Lung (tissue), 12 donors: Measurements from ENCODE around the gene PALLD. TPM values are rescaled to one million over a fixed set of nuclear protein-coding genes. Genes with fewer than 3 reads are reported as not detected.

Experiments
- ATAC-seq: fragments of 200-7000 bp; cut with Tn5 transposase; one replicate; pipeline ENCODE4 v1.9.1; 2020; ENCODE audit warnings: moderate number of reproducible peaks; ENCODE audit not compliant: insufficient read depth, low FRiP score
- DNase-seq, 3 donors: peaks; one replicate each; pipeline ENCODE4 v3.0.0-alpha.2; 2013 to 2017
- H3K27ac ChIP-seq, 2 donors: one replicate each; pipeline ENCODE4 v1.5.1; 2013; ENCODE audit warnings: mild to moderate bottlenecking in 2 of 2, moderate library complexity in 2 of 2, control low read depth in 1 of 2, inconsistent platforms in 1 of 2, low read depth in 1 of 2, low read length in 1 of 2
- H3K27me3 ChIP-seq, 3 donors: one replicate each; pipeline ENCODE4 v1.5.1; 2013; ENCODE audit warnings: low read length in 2 of 3; ENCODE audit not compliant: control insufficient read depth in 3 of 3, insufficient read depth in 3 of 3
- H3K36me3 ChIP-seq, 4 donors: one replicate each; pipeline ENCODE4 v1.5.1; 2013; ENCODE audit warnings: low read length in 4 of 4, mild to moderate bottlenecking in 1 of 4, moderate library complexity in 1 of 4; ENCODE audit not compliant: control insufficient read depth in 4 of 4, insufficient read depth in 4 of 4
- H3K4me1 ChIP-seq, 5 donors: one replicate each; pipeline ENCODE4 v1.5.1; 2013; ENCODE audit warnings: low read length in 5 of 5, mild to moderate bottlenecking in 2 of 5, moderate library complexity in 1 of 5; ENCODE audit not compliant: control insufficient read depth in 5 of 5, insufficient read depth in 5 of 5
- H3K4me3 ChIP-seq: one replicate; pipeline ENCODE4 v1.5.1; 2013; ENCODE audit warnings: mild to moderate bottlenecking, control low read depth, moderate library complexity
- H3K9ac ChIP-seq, 2 donors: one replicate each; pipeline ENCODE4 v1.5.1; 2013; ENCODE audit warnings: low read length in 2 of 2, control low read depth in 1 of 2; ENCODE audit not compliant: insufficient read depth in 1 of 2
- H3K9me3 ChIP-seq, 4 donors: one replicate each; pipeline ENCODE4 v1.5.1; 2013; ENCODE audit warnings: low read length in 3 of 4, mild to moderate bottlenecking in 1 of 4, moderate library complexity in 1 of 4; ENCODE audit not compliant: control insufficient read depth in 4 of 4, insufficient read depth in 3 of 4
- WGBS, 2 donors: extraction: QIAGEN DNeasy Blood & Tissue Kit; methylation state at CpG; one replicate each; pipeline ENCODE4 v1.1.7; 2013; 5-methylcytosine and 5-hydroxymethylcytosine counted together
- polyA plus RNA-seq, 2 donors: library from polyadenylated mRNA; stranded (reverse); fragments of 200-250 nt; gene quantifications; one replicate each; pipeline ENCODE4 v1.2.1, GENCODE V29; 2013
- total RNA-seq, 2 donors: library from RNA; depleted of rRNA in 1 of 2; stranded (reverse); fragments of >200 nt in 1 of 2; gene quantifications; one replicate each; pipeline ENCODE4 v1.2.1, GENCODE V29; 2014 to 2021
- TF ChIP-seq, protein P1 (sequence below): IDR thresholded peaks from 2 replicates; pipeline ENCODE4 v1.5.1; 2012; ENCODE audit warnings: mild to moderate bottlenecking; ENCODE audit errors: control extremely low read depth, extremely low read depth
- donor health status: control.
- donor health status: control.
- donor health status: Bipolar disorder and iron deficiency.
- donor health status: healthy.
- donor health status: DM: yes; HTN: yes; CAD: no.

PALLD gene
- total and polyA plus RNA-seq, 4 donors: 20.7 to 139 (median 63.0) TPM

DNA sequence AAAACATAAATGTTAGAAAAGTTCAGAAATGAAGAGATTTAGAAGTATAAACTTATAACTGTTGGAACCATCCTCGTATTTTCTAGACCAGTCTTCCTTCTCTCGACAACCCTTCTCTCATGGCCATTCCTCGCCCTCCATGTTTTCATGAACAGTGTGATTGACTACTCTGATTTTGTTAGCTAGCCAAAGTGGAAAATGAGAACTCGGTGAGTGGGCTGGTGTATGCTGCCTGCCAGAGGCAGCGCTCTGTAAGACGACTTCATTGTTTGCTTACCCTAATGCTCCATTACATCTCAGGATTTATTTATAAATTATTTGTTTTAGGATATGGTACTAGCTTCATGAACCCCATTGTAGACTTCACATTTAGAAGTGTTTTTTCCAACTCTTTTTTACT, 360.2 kb downstream of the PALLD start:
- ATAC-seq (no peak), DNase-seq (no peak)
- Histone ChIP-seq H3K9ac (no peak overlapping the region), H3K4me3 (no peak overlapping the region), H3K9me3 (peaks cover 0 to 3% (median 0%) of the 10 kb centered on the region in 4 donors), H3K27ac (peak overlapping the region in 1 of 2 donors; percentile 27), H3K4me1 (peaks cover 0 to 29% (median 25%) of the 10 kb centered on the region in 5 donors), H3K27me3 (no peaks in the 10 kb centered on the region), H3K36me3 (peaks cover 1 to 15% (median 10%) of the 10 kb centered on the region in 4 donors)
- WGBS, 2 donors: 88 to 93% methylated on average over 6 of the region's 6 CpGs
- TF ChIP-seq, protein P1, sequence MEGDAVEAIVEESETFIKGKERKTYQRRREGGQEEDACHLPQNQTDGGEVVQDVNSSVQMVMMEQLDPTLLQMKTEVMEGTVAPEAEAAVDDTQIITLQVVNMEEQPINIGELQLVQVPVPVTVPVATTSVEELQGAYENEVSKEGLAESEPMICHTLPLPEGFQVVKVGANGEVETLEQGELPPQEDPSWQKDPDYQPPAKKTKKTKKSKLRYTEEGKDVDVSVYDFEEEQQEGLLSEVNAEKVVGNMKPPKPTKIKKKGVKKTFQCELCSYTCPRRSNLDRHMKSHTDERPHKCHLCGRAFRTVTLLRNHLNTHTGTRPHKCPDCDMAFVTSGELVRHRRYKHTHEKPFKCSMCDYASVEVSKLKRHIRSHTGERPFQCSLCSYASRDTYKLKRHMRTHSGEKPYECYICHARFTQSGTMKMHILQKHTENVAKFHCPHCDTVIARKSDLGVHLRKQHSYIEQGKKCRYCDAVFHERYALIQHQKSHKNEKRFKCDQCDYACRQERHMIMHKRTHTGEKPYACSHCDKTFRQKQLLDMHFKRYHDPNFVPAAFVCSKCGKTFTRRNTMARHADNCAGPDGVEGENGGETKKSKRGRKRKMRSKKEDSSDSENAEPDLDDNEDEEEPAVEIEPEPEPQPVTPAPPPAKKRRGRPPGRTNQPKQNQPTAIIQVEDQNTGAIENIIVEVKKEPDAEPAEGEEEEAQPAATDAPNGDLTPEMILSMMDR: no peak

DNA sequence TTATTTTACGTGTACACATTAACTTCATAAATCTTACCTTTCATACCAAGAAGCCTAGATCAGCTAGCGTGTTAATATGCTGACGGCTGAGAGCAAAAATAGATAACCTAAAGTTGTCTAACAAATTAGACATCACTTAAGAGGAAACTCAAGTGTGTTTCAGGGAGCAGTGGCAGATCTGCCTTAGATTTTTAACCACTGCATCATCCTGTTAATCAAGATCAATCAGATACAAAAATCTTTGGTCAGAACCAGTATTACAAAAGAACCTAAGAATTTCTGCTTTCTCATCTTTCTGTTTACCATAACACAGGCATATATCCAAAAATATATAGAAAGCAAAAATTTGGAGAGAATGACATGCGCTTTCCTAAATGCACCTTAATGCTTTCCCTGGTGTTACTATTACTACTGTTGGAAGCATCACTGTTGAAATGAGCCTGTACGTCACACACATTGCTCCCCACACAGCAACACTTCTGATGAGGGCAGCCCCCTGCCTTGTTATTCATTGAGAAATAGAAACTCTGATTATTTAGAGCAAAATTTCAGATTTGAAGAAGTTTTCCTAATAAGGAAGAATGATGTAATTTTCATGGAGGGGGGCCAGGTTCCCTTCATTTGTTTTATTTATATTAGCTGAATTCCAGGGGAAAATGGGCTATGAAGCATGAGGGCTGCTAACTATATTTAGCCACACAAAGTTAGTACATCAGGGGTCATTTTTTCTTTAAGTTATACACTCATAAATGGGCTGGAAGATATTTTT, 360.9 kb downstream of the PALLD start:
- ATAC-seq (no peak), DNase-seq (peak; percentile 58 to 90 (median 88))
- Histone ChIP-seq H3K9me3 (peaks cover 0 to 3% (median 0%) of the 10 kb centered on the region in 4 donors), H3K4me3 (no peak overlapping the region), H3K36me3 (peaks cover 1 to 16% (median 11%) of the 10 kb centered on the region in 4 donors), H3K27me3 (no peaks in the 10 kb centered on the region), H3K27ac (peak overlapping the region in 1 of 2 donors; percentile 1), H3K4me1 (peaks cover 0 to 29% (median 25%) of the 10 kb centered on the region in 5 donors), H3K9ac (peak overlapping the region in 1 of 2 donors; percentile 54)
- TF ChIP-seq, protein P1: no peak
- WGBS, 2 donors: 89 to 90% methylated on average over 5 of the region's 5 CpGs

DNA sequence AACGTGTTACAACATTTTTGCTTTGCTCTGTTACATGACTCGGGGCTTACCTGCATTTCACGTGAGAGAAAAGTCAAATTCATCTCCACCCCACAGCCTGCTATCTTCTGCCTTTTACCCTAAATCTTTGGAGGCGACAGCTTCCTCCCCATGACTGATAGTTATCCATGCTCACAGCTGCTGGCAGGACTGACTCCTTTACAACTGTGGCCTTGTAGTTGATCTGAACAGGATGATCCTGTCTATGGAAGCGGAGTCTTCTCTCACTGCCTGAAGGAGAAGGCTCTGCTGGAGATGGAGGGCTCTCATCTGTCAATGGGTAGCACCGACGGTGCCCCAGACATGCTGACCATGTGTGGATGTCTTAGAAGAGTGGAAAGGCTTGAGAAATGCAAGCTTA, 362.2 kb downstream of the PALLD start:
- ATAC-seq (no peak), DNase-seq (no peak)
- Histone ChIP-seq H3K36me3 (peaks cover 0 to 17% (median 10%) of the 10 kb centered on the region in 4 donors), H3K9ac (no peak overlapping the region), H3K9me3 (no peaks in the 10 kb centered on the region), H3K4me3 (no peak overlapping the region), H3K27ac (no peak overlapping the region), H3K4me1 (peaks cover 0 to 29% (median 19%) of the 10 kb centered on the region in 5 donors), H3K27me3 (no peaks in the 10 kb centered on the region)
- WGBS, 2 donors: 83 to 91% methylated on average over 7 of the region's 7 CpGs
- TF ChIP-seq, protein P1: no peak
